CD14-positive monocyte (primary cell): ENCODE data around the gene EDN2. TPM values are rescaled to one million over a fixed set of nuclear protein-coding genes. Genes with fewer than 3 reads are reported as not detected.

Experiments used
- DNase-seq, 3 donors: peaks; one replicate each; pipeline ENCODE4 v3.0.0-alpha.2; 2011 to 2022
- H2AFZ ChIP-seq: 2 replicates; pipeline ENCODE4 v1.6.0; 2012; ENCODE audit warnings: mild to moderate bottlenecking, low read depth, low read length, inconsistent platforms; ENCODE audit not compliant: insufficient read depth, poor library complexity, severe bottlenecking
- H3K27ac ChIP-seq, 2 donors: 1 replicate in 1 of 2; 2 replicates in 1 of 2; pipeline ENCODE4 v1.5.1; 2012 to 2013; ENCODE audit warnings: low read length in 2 of 2, control low read depth in 1 of 2, inconsistent platforms in 1 of 2, low read depth in 1 of 2, mild to moderate bottlenecking in 1 of 2
- H3K27me3 ChIP-seq, 2 donors: one replicate each; pipeline versions ENCODE4 v1.6.0 to v1.6.1; 2011 to 2013; ENCODE audit warnings: low read length in 2 of 2; ENCODE audit not compliant: control insufficient read depth in 2 of 2, insufficient read depth in 2 of 2
- H3K36me3 ChIP-seq, 2 donors: replicated peaks in 1 of 2; 1 replicate in 1 of 2; 2 replicates in 1 of 2; pipeline versions ENCODE4 v1.5.1 to v1.6.1; 2012 to 2013; ENCODE audit warnings: low read length in 2 of 2, control low read depth in 1 of 2, inconsistent platforms in 1 of 2, mild to moderate bottlenecking in 1 of 2; ENCODE audit not compliant: insufficient read depth in 2 of 2, control insufficient read depth in 1 of 2
- H3K4me1 ChIP-seq, 2 donors: 1 replicate in 1 of 2; 2 replicates in 1 of 2; pipeline versions ENCODE4 v1.5.1 to v1.6.1; 2012 to 2013; ENCODE audit warnings: low read length in 2 of 2, control low read depth in 1 of 2, inconsistent platforms in 1 of 2, mild to moderate bottlenecking in 1 of 2, moderate library complexity in 1 of 2; ENCODE audit not compliant: insufficient read depth in 2 of 2, control insufficient read depth in 1 of 2
- H3K4me2 ChIP-seq: replicated peaks from 2 replicates; pipeline ENCODE3; 2012; ENCODE audit warnings: low read length, moderate library complexity, mild to moderate bottlenecking; ENCODE audit not compliant: poor library complexity, severe bottlenecking; ENCODE audit errors: extremely low read depth
- H3K4me3 ChIP-seq, 3 experiments: fragments of 200-600 bp in 1 of 3; sonication (generic) in 1 of 3; replicated peaks in 1 of 3; 1 replicate in 2 of 3; 2 replicates in 1 of 3; pipeline ENCODE4 v1.5.1; 2011 to 2013; ENCODE audit warnings: low read length in 3 of 3, mild to moderate bottlenecking in 3 of 3, control low read depth in 2 of 3, low read depth in 2 of 3, inconsistent platforms in 1 of 3, moderate library complexity in 1 of 3
- H3K79me2 ChIP-seq: 2 replicates; pipeline ENCODE4 v1.6.0; 2012; ENCODE audit warnings: mild to moderate bottlenecking, control low read depth, inconsistent platforms, low read length, moderate library complexity; ENCODE audit not compliant: insufficient read depth
- H3K9ac ChIP-seq: 2 replicates; pipeline ENCODE4 v1.6.0; 2017; ENCODE audit warnings: low read length, mild to moderate bottlenecking; ENCODE audit not compliant: insufficient read depth, poor library complexity, severe bottlenecking
- H3K9me3 ChIP-seq, 2 donors: replicated peaks in 1 of 2; 1 replicate in 1 of 2; 2 replicates in 1 of 2; pipeline versions ENCODE4 v1.5.1 to v1.6.1; 2012 to 2013; ENCODE audit warnings: low read length in 2 of 2, control low read depth in 1 of 2; ENCODE audit not compliant: control insufficient read depth in 1 of 2, insufficient read depth in 1 of 2
- H4K20me1 ChIP-seq: 2 replicates; pipeline ENCODE4 v1.6.0; 2012; ENCODE audit warnings: mild to moderate bottlenecking, low read length, control low read depth, moderate library complexity; ENCODE audit not compliant: insufficient read depth
- H3K27ac Mint-ChIP-seq, 7 donors: one replicate each; pipeline ENCODE4 v1.8.0; 2020; ENCODE audit warnings: mild to moderate bottlenecking in 7 of 7, mixed read lengths in 7 of 7, moderate library complexity in 6 of 7, inconsistent platforms in 2 of 7
- H3K27me3 Mint-ChIP-seq, 3 donors: one replicate each; pipeline ENCODE4 v1.8.0; 2021 to 2022; ENCODE audit warnings: low read depth in 3 of 3, mild to moderate bottlenecking in 3 of 3, mixed read lengths in 3 of 3, moderate library complexity in 3 of 3, inconsistent platforms in 1 of 3
- H3K36me3 Mint-ChIP-seq, 2 donors: one replicate each; pipeline ENCODE4 v1.8.0; 2020; ENCODE audit warnings: mixed read lengths in 2 of 2, inconsistent platforms in 1 of 2, mild to moderate bottlenecking in 1 of 2
- H3K4me1 Mint-ChIP-seq: one replicate; pipeline ENCODE4 v1.8.0; 2020; ENCODE audit warnings: mild to moderate bottlenecking, mixed read lengths
- H3K4me3 Mint-ChIP-seq, 2 donors: one replicate each; pipeline ENCODE4 v1.8.0; 2020; ENCODE audit warnings: mild to moderate bottlenecking in 2 of 2, mixed read lengths in 2 of 2, moderate library complexity in 1 of 2
- H3K9me3 Mint-ChIP-seq, 7 donors: one replicate each; pipeline ENCODE4 v1.8.0; 2020 to 2022; ENCODE audit warnings: mixed read lengths in 7 of 7, mild to moderate bottlenecking in 6 of 7, moderate library complexity in 6 of 7, inconsistent platforms in 2 of 7
- WGBS: methylation state at CpG from one replicate; pipeline ENCODE4 v1.1.5; 2013; ENCODE audit warnings: missing lambda C conversion rate; ENCODE audit not compliant: insufficient coverage; 5-methylcytosine and 5-hydroxymethylcytosine counted together
- intact Hi-C, 2 donors: fragments of 100-400 bp; cut with micrococcal nuclease; formaldehyde crosslinking; loops; one replicate each; pipeline versions ENCODE4 v1.15.0 to v1.15.1; 2023
- polyA plus RNA-seq, 3 donors: library from polyadenylated mRNA; depleted of rRNA in 1 of 3; unstranded in 2 of 3; stranded (reverse) in 1 of 3; fragments of 300-500 nt in 2 of 3; fragments of >200 nt in 1 of 3; fragmentation: Illumina TruSeq in 2 of 3; gene quantifications; 1 replicate in 2 of 3; 2 replicates in 1 of 3; pipeline ENCODE4 v1.2.3, GENCODE V29; 2012 to 2021
- TF ChIP-seq, protein P1 (sequence below): fragments of 200-600 bp; IDR thresholded peaks from one replicate; pipeline ENCODE4 v1.8.0; 2022; ENCODE audit warnings: antibody characterized with exemption, mild to moderate bottlenecking

The EDN2 gene
- polyA plus RNA-seq, 3 donors = not detected

DNA sequence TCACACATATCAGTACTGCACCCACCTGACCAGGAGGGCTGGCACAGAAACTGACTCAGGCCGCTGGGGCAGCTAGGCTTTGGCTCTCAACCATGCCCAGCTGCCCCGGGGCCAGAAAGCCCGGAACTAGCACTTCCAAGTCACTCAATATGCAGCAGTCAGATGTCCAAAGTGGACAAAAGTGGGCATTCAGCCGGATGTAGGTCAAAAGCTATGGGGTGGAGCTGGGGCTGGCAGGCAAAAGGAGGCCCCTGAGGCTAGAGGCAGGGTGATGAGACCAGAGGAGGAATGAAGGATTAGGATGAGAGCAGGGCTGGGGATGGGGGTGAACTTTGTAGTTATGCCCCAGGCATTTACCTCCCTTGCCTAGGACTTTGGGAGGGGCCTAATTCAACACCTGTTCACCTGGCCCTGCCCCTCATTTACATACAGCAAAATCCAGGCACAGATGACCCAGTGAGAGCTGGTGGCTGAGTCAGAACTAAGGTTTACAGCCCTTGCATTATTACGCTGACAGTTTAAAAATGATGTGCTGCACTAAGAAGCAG lies 30.7 kb upstream of the EDN2 start:
- no peaks in the 10 kb centered on the region for H3K9me3 ChIP-seq
- no peak overlapping the region for H3K27ac Mint-ChIP-seq
- peaks cover 0 to 2% (median 0%) of the 10 kb centered on the region in 7 donors for H3K9me3 Mint-ChIP-seq
- peaks cover 8 to 14% of the 10 kb centered on the region in 2 donors for H3K4me1 ChIP-seq
- peaks cover 11% of the 10 kb centered on the region for H3K4me1 Mint-ChIP-seq
- no peak for DNase-seq
- no peaks in the 10 kb centered on the region for H3K79me2 ChIP-seq
- no peak overlapping the region for H3K4me3 ChIP-seq
- TF ChIP-seq, protein P1, sequence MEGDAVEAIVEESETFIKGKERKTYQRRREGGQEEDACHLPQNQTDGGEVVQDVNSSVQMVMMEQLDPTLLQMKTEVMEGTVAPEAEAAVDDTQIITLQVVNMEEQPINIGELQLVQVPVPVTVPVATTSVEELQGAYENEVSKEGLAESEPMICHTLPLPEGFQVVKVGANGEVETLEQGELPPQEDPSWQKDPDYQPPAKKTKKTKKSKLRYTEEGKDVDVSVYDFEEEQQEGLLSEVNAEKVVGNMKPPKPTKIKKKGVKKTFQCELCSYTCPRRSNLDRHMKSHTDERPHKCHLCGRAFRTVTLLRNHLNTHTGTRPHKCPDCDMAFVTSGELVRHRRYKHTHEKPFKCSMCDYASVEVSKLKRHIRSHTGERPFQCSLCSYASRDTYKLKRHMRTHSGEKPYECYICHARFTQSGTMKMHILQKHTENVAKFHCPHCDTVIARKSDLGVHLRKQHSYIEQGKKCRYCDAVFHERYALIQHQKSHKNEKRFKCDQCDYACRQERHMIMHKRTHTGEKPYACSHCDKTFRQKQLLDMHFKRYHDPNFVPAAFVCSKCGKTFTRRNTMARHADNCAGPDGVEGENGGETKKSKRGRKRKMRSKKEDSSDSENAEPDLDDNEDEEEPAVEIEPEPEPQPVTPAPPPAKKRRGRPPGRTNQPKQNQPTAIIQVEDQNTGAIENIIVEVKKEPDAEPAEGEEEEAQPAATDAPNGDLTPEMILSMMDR = no peak
- H3K4me2 ChIP-seq = no peak overlapping the region
- H3K36me3 Mint-ChIP-seq = peaks cover 53 to 60% of the 10 kb centered on the region in 2 donors
- no peak overlapping the region for H3K27ac ChIP-seq
- peaks cover 15% of the 10 kb centered on the region for H4K20me1 ChIP-seq
- intact Hi-C loops = no loop called here
- no peak overlapping the region for H3K4me3 Mint-ChIP-seq
- no peaks in the 10 kb centered on the region for H3K27me3 ChIP-seq
- WGBS = 97% methylated on average over 5 of the region's 5 CpGs
- no peak overlapping the region for H3K9ac ChIP-seq
- H2AFZ ChIP-seq = no peak overlapping the region
- H3K27me3 Mint-ChIP-seq = peaks cover 3 to 5% (median 4%) of the 10 kb centered on the region in 3 donors
- H3K36me3 ChIP-seq = peaks cover 29 to 70% of the 10 kb centered on the region in 2 donors

DNA sequence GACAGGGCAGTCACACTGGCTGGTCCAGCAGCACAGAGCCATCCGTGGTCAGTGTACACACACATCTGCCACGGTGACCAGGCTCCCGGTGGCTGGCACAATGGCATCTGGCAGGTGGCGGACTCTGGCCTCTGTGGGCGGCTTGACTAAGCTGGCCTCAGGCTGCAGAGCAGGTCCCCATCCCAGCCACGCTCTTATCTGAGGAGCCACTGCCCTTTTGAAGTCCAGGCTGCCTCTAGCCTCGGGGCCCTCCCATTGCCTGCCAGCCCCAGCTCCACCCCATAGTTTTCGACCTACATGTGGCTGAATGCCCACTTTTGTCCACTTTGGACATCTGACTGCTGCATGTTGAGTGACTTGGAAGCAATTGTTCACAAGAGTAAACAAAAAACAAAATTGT lies 29.9 kb upstream of the EDN2 start:
- Histone ChIP-seq H3K27me3 (no peaks in the 10 kb centered on the region), H3K27ac (no peak overlapping the region), H3K36me3 (peaks cover 33 to 68% of the 10 kb centered on the region in 2 donors), H4K20me1 (peaks cover 15% of the 10 kb centered on the region), H3K4me1 (peaks cover 8 to 14% of the 10 kb centered on the region in 2 donors), H3K4me3 (no peak overlapping the region), H3K9me3 (no peaks in the 10 kb centered on the region), H3K4me2 (no peak overlapping the region), H2AFZ (no peak overlapping the region), H3K79me2 (no peaks in the 10 kb centered on the region), H3K9ac (no peak overlapping the region)
- peaks cover 12% of the 10 kb centered on the region for H3K4me1 Mint-ChIP-seq
- H3K4me3 Mint-ChIP-seq = no peak overlapping the region
- no peak for DNase-seq
- H3K27me3 Mint-ChIP-seq = peaks cover 4 to 5% (median 5%) of the 10 kb centered on the region in 3 donors
- WGBS = 93% methylated on average over 6 of the region's 8 CpGs
- H3K36me3 Mint-ChIP-seq = peaks cover 50 to 57% of the 10 kb centered on the region in 2 donors
- no peak overlapping the region for H3K27ac Mint-ChIP-seq
- peaks cover 0 to 2% (median 0%) of the 10 kb centered on the region in 7 donors for H3K9me3 Mint-ChIP-seq
- TF ChIP-seq, protein P1 = no peak
- intact Hi-C loops = no loop called here
